CD14-positive monocyte (primary cell): Measurements from ENCODE around the gene RBKS. TPM values are rescaled to one million over a fixed set of nuclear protein-coding genes. Genes with fewer than 3 reads are reported as not detected.
A peak's percentile ranks its signal among the peaks of the same experiment; 100 is the strongest.

ENCODE experiments used
- DNase-seq, 3 donors: peaks; one replicate each; pipeline ENCODE4 v3.0.0-alpha.2; 2011 to 2022
- H2AFZ ChIP-seq: 2 replicates; pipeline ENCODE4 v1.6.0; 2012; ENCODE audit warnings: mild to moderate bottlenecking, low read depth, low read length, inconsistent platforms; ENCODE audit not compliant: insufficient read depth, poor library complexity, severe bottlenecking
- H3K27ac ChIP-seq, 2 donors: 1 replicate in 1 of 2; 2 replicates in 1 of 2; pipeline ENCODE4 v1.5.1; 2012 to 2013; ENCODE audit warnings: low read length in 2 of 2, control low read depth in 1 of 2, inconsistent platforms in 1 of 2, low read depth in 1 of 2, mild to moderate bottlenecking in 1 of 2
- H3K27me3 ChIP-seq, 2 donors: one replicate each; pipeline versions ENCODE4 v1.6.0 to v1.6.1; 2011 to 2013; ENCODE audit warnings: low read length in 2 of 2; ENCODE audit not compliant: control insufficient read depth in 2 of 2, insufficient read depth in 2 of 2
- H3K36me3 ChIP-seq, 2 donors: replicated peaks in 1 of 2; 1 replicate in 1 of 2; 2 replicates in 1 of 2; pipeline versions ENCODE4 v1.5.1 to v1.6.1; 2012 to 2013; ENCODE audit warnings: low read length in 2 of 2, control low read depth in 1 of 2, inconsistent platforms in 1 of 2, mild to moderate bottlenecking in 1 of 2; ENCODE audit not compliant: insufficient read depth in 2 of 2, control insufficient read depth in 1 of 2
- H3K4me1 ChIP-seq, 2 donors: 1 replicate in 1 of 2; 2 replicates in 1 of 2; pipeline versions ENCODE4 v1.5.1 to v1.6.1; 2012 to 2013; ENCODE audit warnings: low read length in 2 of 2, control low read depth in 1 of 2, inconsistent platforms in 1 of 2, mild to moderate bottlenecking in 1 of 2, moderate library complexity in 1 of 2; ENCODE audit not compliant: insufficient read depth in 2 of 2, control insufficient read depth in 1 of 2
- H3K4me2 ChIP-seq: replicated peaks from 2 replicates; pipeline ENCODE3; 2012; ENCODE audit warnings: low read length, moderate library complexity, mild to moderate bottlenecking; ENCODE audit not compliant: poor library complexity, severe bottlenecking; ENCODE audit errors: extremely low read depth
- H3K4me3 ChIP-seq, 3 experiments: fragments of 200-600 bp in 1 of 3; sonication (generic) in 1 of 3; replicated peaks in 1 of 3; 1 replicate in 2 of 3; 2 replicates in 1 of 3; pipeline ENCODE4 v1.5.1; 2011 to 2013; ENCODE audit warnings: low read length in 3 of 3, mild to moderate bottlenecking in 3 of 3, control low read depth in 2 of 3, low read depth in 2 of 3, inconsistent platforms in 1 of 3, moderate library complexity in 1 of 3
- H3K79me2 ChIP-seq: 2 replicates; pipeline ENCODE4 v1.6.0; 2012; ENCODE audit warnings: mild to moderate bottlenecking, control low read depth, inconsistent platforms, low read length, moderate library complexity; ENCODE audit not compliant: insufficient read depth
- H3K9ac ChIP-seq: 2 replicates; pipeline ENCODE4 v1.6.0; 2017; ENCODE audit warnings: low read length, mild to moderate bottlenecking; ENCODE audit not compliant: insufficient read depth, poor library complexity, severe bottlenecking
- H3K9me3 ChIP-seq, 2 donors: replicated peaks in 1 of 2; 1 replicate in 1 of 2; 2 replicates in 1 of 2; pipeline versions ENCODE4 v1.5.1 to v1.6.1; 2012 to 2013; ENCODE audit warnings: low read length in 2 of 2, control low read depth in 1 of 2; ENCODE audit not compliant: control insufficient read depth in 1 of 2, insufficient read depth in 1 of 2
- H4K20me1 ChIP-seq: 2 replicates; pipeline ENCODE4 v1.6.0; 2012; ENCODE audit warnings: mild to moderate bottlenecking, low read length, control low read depth, moderate library complexity; ENCODE audit not compliant: insufficient read depth
- H3K27ac Mint-ChIP-seq, 7 donors: one replicate each; pipeline ENCODE4 v1.8.0; 2020; ENCODE audit warnings: mild to moderate bottlenecking in 7 of 7, mixed read lengths in 7 of 7, moderate library complexity in 6 of 7, inconsistent platforms in 2 of 7
- H3K27me3 Mint-ChIP-seq, 3 donors: one replicate each; pipeline ENCODE4 v1.8.0; 2021 to 2022; ENCODE audit warnings: low read depth in 3 of 3, mild to moderate bottlenecking in 3 of 3, mixed read lengths in 3 of 3, moderate library complexity in 3 of 3, inconsistent platforms in 1 of 3
- H3K36me3 Mint-ChIP-seq, 2 donors: one replicate each; pipeline ENCODE4 v1.8.0; 2020; ENCODE audit warnings: mixed read lengths in 2 of 2, inconsistent platforms in 1 of 2, mild to moderate bottlenecking in 1 of 2
- H3K4me1 Mint-ChIP-seq: one replicate; pipeline ENCODE4 v1.8.0; 2020; ENCODE audit warnings: mild to moderate bottlenecking, mixed read lengths
- H3K4me3 Mint-ChIP-seq, 2 donors: one replicate each; pipeline ENCODE4 v1.8.0; 2020; ENCODE audit warnings: mild to moderate bottlenecking in 2 of 2, mixed read lengths in 2 of 2, moderate library complexity in 1 of 2
- H3K9me3 Mint-ChIP-seq, 7 donors: one replicate each; pipeline ENCODE4 v1.8.0; 2020 to 2022; ENCODE audit warnings: mixed read lengths in 7 of 7, mild to moderate bottlenecking in 6 of 7, moderate library complexity in 6 of 7, inconsistent platforms in 2 of 7
- WGBS: methylation state at CpG from one replicate; pipeline ENCODE4 v1.1.5; 2013; ENCODE audit warnings: missing lambda C conversion rate; ENCODE audit not compliant: insufficient coverage; 5-methylcytosine and 5-hydroxymethylcytosine counted together
- intact Hi-C, 2 donors: fragments of 100-400 bp; cut with micrococcal nuclease; formaldehyde crosslinking; loops; one replicate each; pipeline versions ENCODE4 v1.15.0 to v1.15.1; 2023
- polyA plus RNA-seq, 3 donors: library from polyadenylated mRNA; depleted of rRNA in 1 of 3; unstranded in 2 of 3; stranded (reverse) in 1 of 3; fragments of 300-500 nt in 2 of 3; fragments of >200 nt in 1 of 3; fragmentation: Illumina TruSeq in 2 of 3; gene quantifications; 1 replicate in 2 of 3; 2 replicates in 1 of 3; pipeline ENCODE4 v1.2.3, GENCODE V29; 2012 to 2021
- TF ChIP-seq, protein P1 (sequence below): fragments of 200-600 bp; IDR thresholded peaks from one replicate; pipeline ENCODE4 v1.8.0; 2022; ENCODE audit warnings: antibody characterized with exemption, mild to moderate bottlenecking

The RBKS gene
- polyA plus RNA-seq, 3 donors, result 3.9 to 39.1 (median 4.3) TPM

DNA sequence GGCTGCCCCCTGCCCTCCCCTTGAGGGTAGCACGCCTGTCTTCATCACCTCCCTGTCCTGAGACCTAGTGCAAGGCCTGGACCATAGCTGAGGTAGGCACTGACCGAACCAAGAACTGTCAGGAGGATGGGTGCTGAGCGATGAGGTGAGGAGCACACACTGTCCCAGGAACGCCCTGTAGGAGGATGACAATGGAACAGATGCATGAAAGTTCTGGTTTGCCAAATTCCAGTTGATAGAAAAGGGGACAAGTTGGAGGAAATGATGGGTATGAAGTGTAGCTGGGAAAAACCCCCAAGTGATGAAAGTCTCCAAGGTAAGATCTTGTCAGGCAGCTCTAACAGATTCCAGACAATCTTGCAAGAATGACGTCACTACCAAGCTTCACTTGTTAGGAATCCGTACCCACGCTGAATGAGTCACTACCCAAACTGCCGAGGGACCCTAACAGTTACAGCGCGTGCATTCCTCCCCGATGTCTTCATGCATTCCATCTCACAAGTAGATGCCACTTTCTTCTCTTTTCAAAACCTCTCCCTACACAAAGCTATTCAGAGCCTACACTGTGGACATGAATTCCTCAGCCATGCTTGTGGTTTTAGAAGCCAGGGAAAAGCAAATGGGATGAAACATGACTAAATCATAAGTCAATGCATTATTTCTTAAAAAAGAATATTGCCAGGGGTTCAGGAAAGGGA, 91.1 kb downstream of the RBKS start:
- peak in 2 of 3 donors; percentile 59 to 79 for DNase-seq
- H3K79me2 ChIP-seq, result peaks cover under 1% of the 10 kb centered on the region
- H3K36me3 ChIP-seq, result no peaks in the 10 kb centered on the region
- no peaks in the 10 kb centered on the region for H3K9me3 ChIP-seq
- no peak overlapping the region for H3K4me3 Mint-ChIP-seq
- peaks cover 0 to 5% of the 10 kb centered on the region in 2 donors for H3K36me3 Mint-ChIP-seq
- peaks cover 72 to 90% of the 10 kb centered on the region in 2 donors for H3K4me1 ChIP-seq
- no peaks in the 10 kb centered on the region for H4K20me1 ChIP-seq
- H3K27ac Mint-ChIP-seq, result peak overlapping the region in 6 of 7 donors; percentile 20 to 82 (median 46)
- peak overlapping the region in 1 of 3 experiments; percentile 7 for H3K4me3 ChIP-seq
- no peak overlapping the region for H2AFZ ChIP-seq
- peaks cover 0 to 4% (median 0%) of the 10 kb centered on the region in 3 donors for H3K27me3 Mint-ChIP-seq
- no peak overlapping the region for H3K9ac ChIP-seq
- H3K27ac ChIP-seq, result no peak overlapping the region
- intact Hi-C loops, result loop anchor here in 1 of 2 donors (5.0 to 10.0 kb wide), 2 partner anchors 42 to 286 kb away; no protein-coding TSS in a partner anchor
- WGBS, result 77% methylated on average over 6 of the region's 11 CpGs
- H3K4me1 Mint-ChIP-seq, result peaks cover 81% of the 10 kb centered on the region
- no peaks in the 10 kb centered on the region for H3K27me3 ChIP-seq
- H3K4me2 ChIP-seq, result peak overlapping the region; percentile 7
- TF ChIP-seq, protein P1, sequence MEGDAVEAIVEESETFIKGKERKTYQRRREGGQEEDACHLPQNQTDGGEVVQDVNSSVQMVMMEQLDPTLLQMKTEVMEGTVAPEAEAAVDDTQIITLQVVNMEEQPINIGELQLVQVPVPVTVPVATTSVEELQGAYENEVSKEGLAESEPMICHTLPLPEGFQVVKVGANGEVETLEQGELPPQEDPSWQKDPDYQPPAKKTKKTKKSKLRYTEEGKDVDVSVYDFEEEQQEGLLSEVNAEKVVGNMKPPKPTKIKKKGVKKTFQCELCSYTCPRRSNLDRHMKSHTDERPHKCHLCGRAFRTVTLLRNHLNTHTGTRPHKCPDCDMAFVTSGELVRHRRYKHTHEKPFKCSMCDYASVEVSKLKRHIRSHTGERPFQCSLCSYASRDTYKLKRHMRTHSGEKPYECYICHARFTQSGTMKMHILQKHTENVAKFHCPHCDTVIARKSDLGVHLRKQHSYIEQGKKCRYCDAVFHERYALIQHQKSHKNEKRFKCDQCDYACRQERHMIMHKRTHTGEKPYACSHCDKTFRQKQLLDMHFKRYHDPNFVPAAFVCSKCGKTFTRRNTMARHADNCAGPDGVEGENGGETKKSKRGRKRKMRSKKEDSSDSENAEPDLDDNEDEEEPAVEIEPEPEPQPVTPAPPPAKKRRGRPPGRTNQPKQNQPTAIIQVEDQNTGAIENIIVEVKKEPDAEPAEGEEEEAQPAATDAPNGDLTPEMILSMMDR, result no peak
- H3K9me3 Mint-ChIP-seq, result peaks cover 1 to 9% (median 3%) of the 10 kb centered on the region in 7 donors

DNA sequence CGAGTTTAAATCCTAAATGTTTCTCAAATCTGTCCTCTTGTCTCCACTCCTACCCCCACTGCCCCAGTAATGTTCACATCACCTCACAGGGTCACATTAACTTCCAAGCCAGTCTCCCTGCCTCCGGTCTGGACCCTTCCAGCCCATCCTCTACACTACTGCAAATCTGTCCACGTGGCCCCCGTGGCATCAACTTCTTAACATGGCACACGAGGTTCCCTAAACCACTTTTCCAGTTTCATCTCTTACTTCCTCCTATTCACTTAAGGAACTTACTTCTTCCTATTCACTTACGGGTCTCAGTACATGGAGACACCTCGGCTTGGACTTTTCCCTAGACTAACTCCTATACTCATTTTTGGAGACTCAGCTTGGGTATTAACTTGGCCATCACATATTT, 91.7 kb downstream of the RBKS start:
- H3K4me2 ChIP-seq, result peak overlapping the region; percentile 7
- H3K4me1 ChIP-seq, result peaks cover 67 to 83% of the 10 kb centered on the region in 2 donors
- Mint-ChIP-seq H3K9me3 (peaks cover 1 to 9% (median 3%) of the 10 kb centered on the region in 7 donors), H3K27me3 (peaks cover 0 to 4% (median 0%) of the 10 kb centered on the region in 3 donors), H3K27ac (peak overlapping the region in 6 of 7 donors; percentile 23 to 82 (median 62)), H3K4me3 (no peak overlapping the region), H3K4me1 (peaks cover 74% of the 10 kb centered on the region), H3K36me3 (peaks cover 0 to 5% of the 10 kb centered on the region in 2 donors)
- peak; percentile 60 to 83 (median 78) for DNase-seq
- H2AFZ ChIP-seq, result no peak overlapping the region
- no peaks in the 10 kb centered on the region for H3K9me3 ChIP-seq
- TF ChIP-seq, protein P1, result no peak
- WGBS, result 16% methylated on average over 7 of the region's 7 CpGs
- no peaks in the 10 kb centered on the region for H4K20me1 ChIP-seq
- no peaks in the 10 kb centered on the region for H3K27me3 ChIP-seq
- no peaks in the 10 kb centered on the region for H3K79me2 ChIP-seq
- no peaks in the 10 kb centered on the region for H3K36me3 ChIP-seq
- intact Hi-C loops, result loop anchor here in 1 of 2 donors (5.0 to 10.0 kb wide), 2 partner anchors 41 to 286 kb away; no protein-coding TSS in a partner anchor
- H3K27ac ChIP-seq, result no peak overlapping the region
- H3K9ac ChIP-seq, result no peak overlapping the region
- peak overlapping the region in 1 of 3 experiments; percentile 7 for H3K4me3 ChIP-seq
